H1 (cell line): ENCODE data around the gene GALNT13. TPM values are rescaled to one million over a fixed set of nuclear protein-coding genes. Genes with fewer than 3 reads are reported as not detected.

ENCODE experiments used
- CTCF ChIA-PET: fragments of 300-600 bp; sonication (Branson Sonifier 250); formaldehyde crosslinking; loops from one replicate; lab custom pipeline; 2021; ENCODE audit not compliant: partially characterized antibody; lab: Charles Lee
- POLR2A ChIA-PET: fragments of 300-600 bp; sonication (Branson Sonifier 250); formaldehyde crosslinking; loops from one replicate; lab custom pipeline; 2021; ENCODE audit warnings: inconsistent platforms; ENCODE audit not compliant: partially characterized antibody; lab: Charles Lee
- DNase-seq, 2 experiments: peaks; one replicate each; pipeline versions ENCODE4 v3.0.0 to v3.0.0-alpha.2; 2010 to 2022; ENCODE audit warnings: low spot score in 2 of 2, low read depth in 1 of 2, mixed read lengths in 1 of 2
- FAIRE-seq: peaks from 2 replicates; lab custom pipeline; 2011; peaks lifted over from hg19 to GRCh38; lab: Jason Lieb, UNC
- H2AFZ ChIP-seq: 2 replicates; pipeline ENCODE4 v1.8.1; 2012; ENCODE audit warnings: low read length, inconsistent platforms
- H2AK5ac ChIP-seq: 2 replicates; pipeline ENCODE4 v1.6.1; 2013; ENCODE audit warnings: low read depth, low read length
- H2BK120ac ChIP-seq: replicated peaks from 2 replicates; pipeline ENCODE3; 2013; ENCODE audit warnings: low read depth, low read length, inconsistent platforms
- H2BK12ac ChIP-seq: 2 replicates; pipeline ENCODE4 v1.6.1; 2013; ENCODE audit warnings: low read depth, low read length
- H2BK15ac ChIP-seq: 2 replicates; pipeline ENCODE4 v1.6.1; 2013; ENCODE audit warnings: low read length
- H2BK20ac ChIP-seq: 2 replicates; pipeline ENCODE4 v1.6.1; 2013; ENCODE audit warnings: low read length
- H2BK5ac ChIP-seq: 2 replicates; pipeline ENCODE4 v1.6.1; 2013; ENCODE audit warnings: low read depth, low read length
- H3K14ac ChIP-seq: 2 replicates; pipeline ENCODE4 v1.6.1; 2013; ENCODE audit warnings: inconsistent platforms; ENCODE audit not compliant: insufficient read length
- H3K18ac ChIP-seq: 2 replicates; pipeline ENCODE4 v1.6.1; 2013; ENCODE audit warnings: low read length; ENCODE audit errors: extremely low read depth
- H3K23ac ChIP-seq: 2 replicates; pipeline ENCODE4 v1.6.1; 2013; ENCODE audit warnings: inconsistent platforms; ENCODE audit not compliant: insufficient read length
- H3K23me2 ChIP-seq: 2 replicates; pipeline ENCODE4 v1.6.1; 2013; ENCODE audit warnings: low read depth, low read length
- H3K27ac ChIP-seq: 2 replicates; pipeline ENCODE4 v1.6.1; 2011; ENCODE audit warnings: low read depth, low read length, inconsistent platforms
- H3K27me3 ChIP-seq, 4 experiments: replicated peaks in 1 of 4; 1 replicate in 1 of 4; 2 replicates in 3 of 4; pipeline versions ENCODE4 v1.6.1 to v1.8.1; 2011 to 2013; ENCODE audit warnings: low read length in 3 of 4, mild to moderate bottlenecking in 3 of 4, inconsistent platforms in 2 of 4, mixed read lengths in 2 of 4, moderate library complexity in 1 of 4; ENCODE audit not compliant: control insufficient read depth in 3 of 4, insufficient read depth in 3 of 4; ENCODE audit errors: extremely low read depth in 1 of 4
- H3K36me3 ChIP-seq, 4 experiments: 2 replicates each; pipeline versions ENCODE4 v1.6.1 to v1.8.1; 2011 to 2013; ENCODE audit warnings: mild to moderate bottlenecking in 4 of 4, low read length in 3 of 4, moderate library complexity in 2 of 4, control low read depth in 1 of 4, inconsistent platforms in 1 of 4; ENCODE audit not compliant: insufficient read depth in 4 of 4, control insufficient read depth in 2 of 4
- H3K4ac ChIP-seq: replicated peaks from 2 replicates; pipeline ENCODE3; 2013; ENCODE audit warnings: low read length, low read depth, mixed read lengths, inconsistent platforms; ENCODE audit not compliant: insufficient read length
- H3K4me1 ChIP-seq, 4 experiments: replicated peaks in 1 of 4; 1 replicate in 1 of 4; 2 replicates in 3 of 4; pipeline versions ENCODE4 v1.6.1 to v1.8.1; 2011 to 2013; ENCODE audit warnings: low read length in 3 of 4, inconsistent platforms in 2 of 4, mixed read lengths in 1 of 4; ENCODE audit not compliant: insufficient read depth in 4 of 4, control insufficient read depth in 3 of 4
- H3K4me2 ChIP-seq, 2 experiments: 2 replicates each; pipeline versions ENCODE4 v1.6.1 to v1.8.1; 2011 to 2013; ENCODE audit warnings: low read depth in 2 of 2, low read length in 2 of 2, control low read depth in 1 of 2, inconsistent platforms in 1 of 2, mild to moderate bottlenecking in 1 of 2; ENCODE audit not compliant: insufficient read depth in 1 of 2
- H3K4me3 ChIP-seq, 4 experiments: fragments of 200-600, 300-600 bp in 1 of 4; sonication (generic), shearing (Covaris generic), sonication (Bioruptor Twin) in 1 of 4; 2 replicates each; pipeline versions ENCODE4 v1.5.1 to v1.8.1; 2011 to 2016; ENCODE audit warnings: low read length in 4 of 4, low read depth in 3 of 4, control low read depth in 2 of 4, inconsistent platforms in 2 of 4, mild to moderate bottlenecking in 2 of 4, mixed read lengths in 1 of 4, moderate library complexity in 1 of 4; ENCODE audit not compliant: insufficient read depth in 2 of 4; ENCODE audit errors: extremely low read depth in 1 of 4
- H3K56ac ChIP-seq: replicated peaks from 2 replicates; pipeline ENCODE3; 2013; ENCODE audit warnings: low read depth, mild to moderate bottlenecking, mixed read lengths, low read length, inconsistent platforms; ENCODE audit not compliant: insufficient read length
- H3K79me1 ChIP-seq: 2 replicates; pipeline ENCODE4 v1.6.1; 2013; ENCODE audit warnings: low read depth, low read length, control low read depth
- H3K79me2 ChIP-seq, 2 experiments: 2 replicates each; pipeline versions ENCODE4 v1.6.1 to v1.8.1; 2012 to 2013; ENCODE audit warnings: low read length in 2 of 2, mild to moderate bottlenecking in 2 of 2, inconsistent platforms in 1 of 2; ENCODE audit not compliant: insufficient read depth in 2 of 2, control insufficient read depth in 1 of 2
- H3K9ac ChIP-seq, 4 experiments: replicated peaks in 1 of 4; 1 replicate in 1 of 4; 2 replicates in 3 of 4; pipeline versions ENCODE4 v1.6.1 to v1.8.1; 2011 to 2013; ENCODE audit warnings: low read depth in 3 of 4, low read length in 3 of 4, control low read depth in 2 of 4, mild to moderate bottlenecking in 2 of 4, moderate library complexity in 2 of 4, inconsistent platforms in 1 of 4; ENCODE audit errors: extremely low read depth in 1 of 4
- H3K9me3 ChIP-seq, 2 experiments: 2 replicates each; pipeline versions ENCODE4 v1.6.1 to v1.8.1; 2012 to 2013; ENCODE audit warnings: mild to moderate bottlenecking in 2 of 2, moderate library complexity in 2 of 2, control low read depth in 1 of 2, inconsistent platforms in 1 of 2, low read depth in 1 of 2, low read length in 1 of 2, mixed read lengths in 1 of 2; ENCODE audit not compliant: insufficient read depth in 2 of 2
- H4K20me1 ChIP-seq, 2 experiments: replicated peaks in 1 of 2; 2 replicates each; pipeline versions ENCODE3 to v1.8.1; 2011 to 2013; ENCODE audit warnings: inconsistent platforms in 2 of 2, low read length in 2 of 2, mild to moderate bottlenecking in 1 of 2; ENCODE audit not compliant: insufficient read depth in 2 of 2, control insufficient read depth in 1 of 2
- H4K5ac ChIP-seq: 2 replicates; pipeline ENCODE4 v1.6.1; 2013; ENCODE audit warnings: low read length, low read depth, mixed read lengths, inconsistent platforms; ENCODE audit not compliant: insufficient read length
- H4K8ac ChIP-seq: 2 replicates; pipeline ENCODE4 v1.8.0; 2013; ENCODE audit warnings: mild to moderate bottlenecking, moderate library complexity, low read length, inconsistent platforms; ENCODE audit not compliant: insufficient read depth; ENCODE audit errors: extremely low read depth
- H4K91ac ChIP-seq: replicated peaks from 2 replicates; pipeline ENCODE3; 2013; ENCODE audit warnings: low read length, mixed read lengths, inconsistent platforms; ENCODE audit not compliant: insufficient read length
- CEBPB ChIP-seq: IDR thresholded peaks from 2 replicates; pipeline ENCODE4 v1.6.1; 2012; ENCODE audit warnings: low read depth, low read length
- CHD1 ChIP-seq: IDR thresholded peaks from 2 replicates; pipeline ENCODE4 v1.6.1; 2012; ENCODE audit warnings: low read depth, low read length, improper control_type of control experiment
- RAD21 ChIP-seq, 2 experiments: IDR thresholded peaks in 1 of 2; conservative IDR thresholded peaks in 1 of 2; 2 replicates each; pipeline ENCODE4 v1.6.1; 2011; ENCODE audit warnings: low read depth in 2 of 2, low read length in 2 of 2, improper control_type of control experiment in 1 of 2, inconsistent platforms in 1 of 2, mild to moderate bottlenecking in 1 of 2, moderate library complexity in 1 of 2
- SP4 ChIP-seq: IDR thresholded peaks from 2 replicates; pipeline ENCODE4 v1.6.1; 2012; ENCODE audit warnings: low read length, inconsistent platforms
- TBP ChIP-seq: IDR thresholded peaks from 2 replicates; pipeline ENCODE4 v1.6.1; 2011; ENCODE audit warnings: low read depth, low read length, improper control_type of control experiment
- WGBS, 2 experiments: shearing (Covaris generic) in 1 of 2; methylation state at CpG; one replicate each; pipeline versions ENCODE4 v1.1.6 to v1.1.7; 2013 to 2015; ENCODE audit warnings: low lambda C conversion rate in 2 of 2, mixed read lengths in 2 of 2, inconsistent platforms in 1 of 2, low coverage in 1 of 2, missing lambda C conversion rate in 1 of 2; ENCODE audit not compliant: insufficient replicate concordance in 2 of 2, insufficient coverage in 1 of 2, insufficient read length in 1 of 2; ENCODE audit errors: extremely low coverage in 1 of 2, missing lambda C conversion rate in 1 of 2; 5-methylcytosine and 5-hydroxymethylcytosine counted together
- polyA plus RNA-seq, 7 experiments: library from polyadenylated mRNA; depleted of rRNA in 3 of 7; stranded (reverse) in 5 of 7; unstranded in 2 of 7; fragments of >200 nt in 5 of 7; fragments of 200-250 nt in 2 of 7; gene quantifications; 1 replicate in 5 of 7; 2 replicates in 1 of 7; 4 replicates in 1 of 7; pipeline versions ENCODE4 v1.2.1 to v1.2.3, GENCODE V29; 2011 to 2013; ENCODE audit warnings: missing spikeins in 2 of 7, mixed read lengths in 2 of 7
- total RNA-seq: library from RNA; stranded (reverse); fragmentation: NEBNext Ultra II Directional; extraction: Animal tissue kit (Norgen Biotek cat#: 25700); gene quantifications from 2 replicates; pipeline ENCODE4 v1.2.1, GENCODE V29; 2021
- TF ChIP-seq, protein P1 (sequence below): IDR thresholded peaks from 2 replicates; pipeline ENCODE4 v1.6.1; 2012; ENCODE audit warnings: inconsistent platforms

Gene GALNT13
- total and polyA plus RNA-seq, 2 of the 8 experiments (the other 6 are each of a cell fraction or from before 2014, with no cell fraction given), result 3.2 to 9.6 TPM

DNA sequence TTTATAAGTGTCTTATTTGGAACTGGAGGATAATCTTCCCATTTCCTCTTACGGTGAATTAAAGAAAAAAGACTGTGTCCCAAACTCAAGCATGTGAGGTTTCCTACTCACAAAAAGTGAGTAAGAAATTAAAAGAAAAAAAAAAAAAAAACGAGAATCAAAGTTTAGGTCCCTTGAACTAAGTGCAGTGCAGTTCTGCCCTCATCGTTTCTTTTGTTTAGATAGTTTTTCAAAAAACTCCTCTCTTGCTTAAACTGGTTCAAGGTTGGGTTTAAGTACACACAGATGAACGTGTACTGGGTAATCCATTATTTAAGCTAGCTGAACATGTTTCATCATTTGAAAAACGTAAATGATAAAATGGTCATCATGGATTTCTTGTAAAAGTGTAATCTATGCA, 590.9 kb downstream of the GALNT13 start:
- H3K79me2 ChIP-seq, result no peaks in the 10 kb centered on the region
- CTCF ChIA-PET, result interaction anchor here (0.7 to 0.9 kb wide), 2 partner anchors 18 to 21 kb away, joined by 3 to 4 read pairs; no protein-coding TSS in a partner anchor
- H3K18ac ChIP-seq, result no peak overlapping the region
- H3K27ac ChIP-seq, result no peak overlapping the region
- no peak overlapping the region for H3K4me2 ChIP-seq
- no peak overlapping the region for H2AFZ ChIP-seq
- 90% methylated on average over 5 of the region's 5 CpGs; no CpG with 5 or more reads in 1 of the 2 experiments for WGBS, 2 experiments
- no peak for DNase-seq
- no peaks in the 10 kb centered on the region for H3K27me3 ChIP-seq
- TF ChIP-seq CEBPB (no peak), RAD21 (IDR thresholded peaks at IDR 0.05 in 1 of 2, conservative IDR thresholded peaks at IDR 0.05 in 1 of 2; ENCODE audit: low read depth in 2 of 2, low read length in 2 of 2) (no peak), TBP (no peak), CHD1 (no peak), SP4 (no peak)
- TF ChIP-seq, protein P1, sequence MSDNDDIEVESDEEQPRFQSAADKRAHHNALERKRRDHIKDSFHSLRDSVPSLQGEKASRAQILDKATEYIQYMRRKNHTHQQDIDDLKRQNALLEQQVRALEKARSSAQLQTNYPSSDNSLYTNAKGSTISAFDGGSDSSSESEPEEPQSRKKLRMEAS, result no peak
- no peak overlapping the region for H4K8ac ChIP-seq
- no peak overlapping the region for H3K14ac ChIP-seq
- no peak overlapping the region for H2BK20ac ChIP-seq
- no peak overlapping the region for H2BK120ac ChIP-seq
- no peaks in the 10 kb centered on the region for H3K36me3 ChIP-seq
- H4K5ac ChIP-seq, result no peak overlapping the region
- H4K20me1 ChIP-seq, result no peaks in the 10 kb centered on the region
- no peaks in the 10 kb centered on the region for H3K9me3 ChIP-seq
- H3K23me2 ChIP-seq, result no peaks in the 10 kb centered on the region
- H2BK5ac ChIP-seq, result no peak overlapping the region
- POLR2A ChIA-PET, result no interaction called here
- FAIRE-seq, result no peak
- no peak overlapping the region for H3K4me3 ChIP-seq
- no peak overlapping the region for H2BK12ac ChIP-seq
- H3K23ac ChIP-seq, result no peak overlapping the region
- H3K79me1 ChIP-seq, result no peaks in the 10 kb centered on the region
- H2BK15ac ChIP-seq, result no peak overlapping the region
- H3K4ac ChIP-seq, result no peak overlapping the region
- H2AK5ac ChIP-seq, result no peak overlapping the region
- no peak overlapping the region for H3K56ac ChIP-seq
- H3K9ac ChIP-seq, result no peak overlapping the region
- no peak overlapping the region for H4K91ac ChIP-seq
- H3K4me1 ChIP-seq, result no peaks in the 10 kb centered on the region
